Small intestine (tissue), 7 donors: ENCODE data around the gene RBM17. TPM values are rescaled to one million over a fixed set of nuclear protein-coding genes. Genes with fewer than 3 reads are reported as not detected.
"Not testable (repeated sequence)": the region's sequence is repeated elsewhere in the genome, so short reads cannot be mapped to it uniquely, and the experiment has no call there.

ENCODE experiments used
- DNase-seq, 2 donors: peaks; one replicate each; pipeline versions ENCODE4 v3.0.0 to v3.0.0-alpha.2; 2013
- FAIRE-seq: peaks from 2 replicates; lab custom pipeline; 2012; peaks lifted over from hg19 to GRCh38; lab: Jason Lieb, UNC
- H3K27ac ChIP-seq, 3 donors: one replicate each; pipeline ENCODE4 v1.5.1; 2013; ENCODE audit warnings: low read length in 2 of 3, mild to moderate bottlenecking in 2 of 3, control low read depth in 1 of 3, inconsistent platforms in 1 of 3, low read depth in 1 of 3, moderate library complexity in 1 of 3
- H3K27me3 ChIP-seq, 3 donors: one replicate each; pipeline ENCODE4 v1.6.1; 2013; ENCODE audit warnings: low read length in 3 of 3, inconsistent platforms in 1 of 3; ENCODE audit not compliant: control insufficient read depth in 3 of 3, insufficient read depth in 3 of 3
- H3K36me3 ChIP-seq, 3 donors: one replicate each; pipeline ENCODE4 v1.6.1; 2013; ENCODE audit warnings: low read length in 3 of 3, inconsistent platforms in 1 of 3, low read depth in 1 of 3, mild to moderate bottlenecking in 1 of 3, moderate library complexity in 1 of 3; ENCODE audit not compliant: control insufficient read depth in 3 of 3, insufficient read depth in 2 of 3
- H3K4me1 ChIP-seq, 3 donors: one replicate each; pipeline ENCODE4 v1.6.1; 2013; ENCODE audit warnings: low read length in 2 of 3, inconsistent platforms in 1 of 3, low read depth in 1 of 3, mild to moderate bottlenecking in 1 of 3, moderate library complexity in 1 of 3; ENCODE audit not compliant: control insufficient read depth in 3 of 3, insufficient read depth in 2 of 3
- H3K4me3 ChIP-seq, 3 donors: one replicate each; pipeline ENCODE4 v1.5.1; 2013; ENCODE audit warnings: low read length in 3 of 3, control low read depth in 1 of 3, inconsistent platforms in 1 of 3, low read depth in 1 of 3, mild to moderate bottlenecking in 1 of 3, moderate library complexity in 1 of 3
- H3K9me3 ChIP-seq, 2 donors: one replicate each; pipeline ENCODE4 v1.6.1; 2013; ENCODE audit warnings: low read depth in 1 of 2, low read length in 1 of 2; ENCODE audit not compliant: control insufficient read depth in 2 of 2, insufficient read depth in 1 of 2
- WGBS, 3 donors: extraction: QIAGEN DNeasy Blood & Tissue Kit; methylation state at CpG; one replicate each; pipeline ENCODE4 v1.1.7; 2013; 5-methylcytosine and 5-hydroxymethylcytosine counted together
- polyA plus RNA-seq, 4 donors: library from polyadenylated mRNA; stranded (reverse) in 3 of 4; unstranded in 1 of 4; fragments of 200-250 nt in 3 of 4; fragments of 120-200 nt in 1 of 4; gene quantifications; one replicate each; pipeline versions ENCODE4 v1.2.1 to v1.2.3, GENCODE V29; 2013
- donor health status: healthy with polysubstance abuse.
- donor health status: control.
- donor health status: control.
- donor health status: Bipolar disorder and iron deficiency.
- donor health status: healthy.

RBM17 gene
- polyA plus RNA-seq, 4 donors: 45.7 to 102 (median 73.9) TPM

DNA sequence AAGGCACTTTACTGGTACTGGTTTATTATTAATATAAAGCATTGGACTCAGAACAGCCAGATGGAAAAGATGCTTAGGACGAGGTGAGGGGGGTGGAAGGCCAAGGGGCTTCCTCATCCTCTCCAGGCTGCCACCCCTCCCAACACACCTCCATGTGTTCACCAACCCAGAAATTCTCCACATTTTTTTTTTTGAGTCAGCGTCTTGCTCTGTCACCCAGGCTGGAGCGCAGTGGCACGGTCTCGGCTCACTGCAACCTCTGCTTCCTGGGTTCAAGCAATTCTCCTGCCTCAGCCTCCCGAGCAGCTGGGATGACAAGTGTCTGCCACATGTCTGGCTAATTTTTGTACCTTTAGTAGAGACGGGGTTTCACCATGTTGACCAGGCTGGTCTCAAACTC, 53.4 kb downstream of the RBM17 start:
- H3K27ac ChIP-seq, H3K9me3 ChIP-seq, H3K4me3 ChIP-seq, FAIRE-seq, H3K4me1 ChIP-seq, DNase-seq, H3K36me3 ChIP-seq: not testable (repeated sequence)
- WGBS, 3 donors: 78 to 92% (median 83%) methylated on average over 7 of the region's 7 CpGs
- peaks cover 0 to 65% (median 0%) of the 10 kb centered on the region in 3 donors for H3K27me3 ChIP-seq

- peaks cover 0 to 62% (median 0%) of the 10 kb centered on the region in 3 donors for H3K27me3 ChIP-seq
- FAIRE-seq: no peak
- 86 to 96% (median 90%) methylated on average over 7 of the region's 7 CpGs for WGBS, 3 donors
Measured at GRCh38 chr10:6142644-6143043, 53.8 kb downstream of the RBM17 start.

GRCh38 chr10:6143181-6143580, 54.3 kb downstream of the RBM17 start:
- H3K36me3 ChIP-seq: no peaks in the 10 kb centered on the region
- WGBS, 3 donors: 73 to 85% (median 84%) methylated on average over 13 of the region's 13 CpGs
- no peak for FAIRE-seq
- no peaks in the 10 kb centered on the region for H3K9me3 ChIP-seq
- H3K4me3 ChIP-seq: no peak overlapping the region
- DNase-seq: no peak
- H3K27me3 ChIP-seq: peaks cover 0 to 66% (median 0%) of the 10 kb centered on the region in 3 donors
- peaks cover 4 to 7% (median 6%) of the 10 kb centered on the region in 3 donors for H3K4me1 ChIP-seq
- no peak overlapping the region for H3K27ac ChIP-seq

More at GRCh38 chr10:6142644-6143043, 53.8 kb downstream of the RBM17 start:
- H3K4me3 ChIP-seq: no peak overlapping the region
- H3K4me1 ChIP-seq: peaks cover 1 to 7% (median 2%) of the 10 kb centered on the region in 3 donors
- no peak for DNase-seq
- H3K9me3 ChIP-seq: no peaks in the 10 kb centered on the region
- H3K27ac ChIP-seq: no peak overlapping the region
- H3K36me3 ChIP-seq: no peaks in the 10 kb centered on the region

DNA sequence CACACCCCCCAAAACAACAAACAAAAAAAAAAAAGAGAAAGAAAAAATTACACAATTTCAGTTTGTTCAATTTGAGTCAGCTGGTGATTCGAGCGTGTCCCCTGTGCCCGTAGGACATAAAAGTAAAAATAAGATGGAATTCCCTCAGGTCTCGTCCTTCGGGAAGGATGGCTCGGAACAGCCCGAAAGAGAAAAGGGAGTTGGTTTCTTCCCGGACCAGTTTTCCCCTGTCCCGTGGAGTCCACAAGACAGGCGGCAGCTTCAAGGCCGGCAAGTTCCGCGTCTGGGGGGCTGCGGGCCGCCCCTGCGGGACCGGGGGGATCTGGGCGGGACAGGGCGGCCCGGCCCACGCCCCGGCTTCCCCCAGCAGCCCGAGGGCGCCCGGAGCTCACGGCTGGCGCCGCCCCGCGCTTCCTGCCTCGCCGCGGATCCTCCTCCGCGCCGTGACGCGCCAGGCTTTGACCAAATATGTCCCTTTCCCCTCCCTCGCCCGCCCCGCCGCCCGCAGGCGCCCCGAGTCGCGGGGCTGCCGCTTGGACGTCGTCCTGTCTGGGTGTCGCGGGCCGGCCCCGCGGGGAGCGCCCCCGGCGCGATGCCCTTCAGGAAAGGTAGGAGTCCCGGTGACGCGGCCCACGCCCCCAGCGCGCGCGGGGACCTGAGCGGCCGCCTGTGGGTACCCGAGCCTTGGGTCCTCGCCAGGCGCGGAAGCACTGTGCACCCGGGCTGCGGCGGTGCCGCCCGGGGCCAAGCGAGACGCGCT, 55.8 kb downstream of the RBM17 start:
- peak overlapping the region in 2 of 3 donors; percentile 77 to 89 for H3K27ac ChIP-seq

GRCh38 chr10:6145166-6145987, 56.5 kb downstream of the RBM17 start:
- H3K9me3 ChIP-seq: no peaks in the 10 kb centered on the region
- DNase-seq: peak in 1 of 2 donors; percentile 60
- peaks cover 4 to 12% (median 7%) of the 10 kb centered on the region in 3 donors for H3K4me1 ChIP-seq
- H3K36me3 ChIP-seq: no peaks in the 10 kb centered on the region
- peaks cover 0 to 53% (median 0%) of the 10 kb centered on the region in 3 donors for H3K27me3 ChIP-seq
- no peak for FAIRE-seq
- WGBS, 3 donors: 2 to 3% (median 3%) methylated on average over 54 to 76 of the region's 76 CpGs
- H3K4me3 ChIP-seq: peak overlapping the region; percentile 49 to 86 (median 83)
- peak overlapping the region in 2 of 3 donors; percentile 77 to 89 for H3K27ac ChIP-seq

More for the DNA sequence above, 55.8 kb downstream of the RBM17 start:
- FAIRE-seq (no peak), DNase-seq (peak; percentile 86)
- H3K36me3 ChIP-seq: no peaks in the 10 kb centered on the region
- peaks cover 4 to 12% (median 7%) of the 10 kb centered on the region in 3 donors for H3K4me1 ChIP-seq
- 0 to 1% (median 0%) methylated on average over 33 to 81 of the region's 81 CpGs for WGBS, 3 donors
- H3K9me3 ChIP-seq: no peaks in the 10 kb centered on the region
- peaks cover 0 to 61% (median 0%) of the 10 kb centered on the region in 3 donors for H3K27me3 ChIP-seq
- peak overlapping the region; percentile 62 to 86 (median 83) for H3K4me3 ChIP-seq

DNA sequence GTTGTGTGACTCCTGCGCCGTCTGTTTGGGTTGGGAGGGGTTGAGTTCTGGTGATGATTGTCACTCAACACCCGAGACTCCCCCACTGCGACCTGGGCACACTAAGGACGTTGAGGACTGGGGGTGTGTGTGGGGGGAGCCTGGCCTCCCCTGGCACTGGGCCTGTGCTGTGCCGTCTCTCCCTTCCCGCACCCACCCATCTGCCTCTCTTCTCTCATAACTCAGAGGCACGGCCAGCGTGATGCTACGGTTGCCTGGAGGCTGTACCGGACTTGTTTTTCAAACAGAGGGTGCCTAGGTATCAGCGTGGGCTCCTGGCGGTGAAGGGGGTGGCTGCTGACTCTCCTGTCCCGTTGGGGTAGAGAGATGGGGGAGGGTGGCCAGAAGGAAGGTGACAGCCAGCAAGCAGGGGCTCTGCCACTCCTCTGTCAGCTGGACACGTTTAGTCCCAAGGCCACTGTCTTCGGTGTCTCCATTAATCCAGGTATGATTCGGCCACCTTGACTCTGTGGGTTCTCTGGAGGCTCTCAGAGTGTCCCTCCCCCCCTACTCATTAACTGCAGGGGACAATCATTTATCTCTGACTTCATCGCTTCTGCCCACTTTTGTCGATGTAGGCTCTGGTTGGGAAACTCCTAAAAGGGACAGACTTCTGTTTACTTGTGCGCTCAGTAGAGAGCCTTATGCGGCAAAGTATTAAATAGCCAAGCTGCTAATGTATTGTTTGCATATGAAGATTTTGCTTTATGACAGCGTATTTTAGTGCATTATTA, 57.4 kb downstream of the RBM17 start:
- 34 to 68% (median 58%) methylated on average over 22 of the region's 22 CpGs for WGBS, 3 donors
- no peaks in the 10 kb centered on the region for H3K9me3 ChIP-seq
- no peaks in the 10 kb centered on the region for H3K36me3 ChIP-seq
- H3K4me1 ChIP-seq: peaks cover 4 to 10% (median 7%) of the 10 kb centered on the region in 3 donors
- DNase-seq: no peak
- peak overlapping the region; percentile 49 to 86 (median 83) for H3K4me3 ChIP-seq
- FAIRE-seq: no peak
- peak overlapping the region in 1 of 3 donors; percentile 21 for H3K27ac ChIP-seq
- peaks cover 0 to 46% (median 0%) of the 10 kb centered on the region in 3 donors for H3K27me3 ChIP-seq

- DNase-seq: no peak
- WGBS, 3 donors: 57 to 82% (median 76%) methylated on average over 11 of the region's 11 CpGs
- FAIRE-seq: no peak
- Histone ChIP-seq H3K36me3 (no peaks in the 10 kb centered on the region), H3K27ac (no peak overlapping the region), H3K9me3 (no peaks in the 10 kb centered on the region), H3K4me1 (peaks cover 4 to 10% (median 10%) of the 10 kb centered on the region in 3 donors), H3K27me3 (peaks cover 0 to 40% (median 0%) of the 10 kb centered on the region in 3 donors), H3K4me3 (no peak overlapping the region)
Measured at GRCh38 chr10:6146921-6147320, 58.1 kb downstream of the RBM17 start.
